GM23338 (cell line): ENCODE results near the gene FAM117A. TPM values are rescaled to one million over a fixed set of nuclear protein-coding genes. Genes with fewer than 3 reads are reported as not detected.
A peak's percentile ranks its signal among the peaks of the same experiment; 100 is the strongest.

ENCODE experiments used
- ATAC-seq: fragments of 200-7000 bp; cut with Tn5 transposase; 3 replicates; pipeline ENCODE4 v1.9.1; 2020
- DNase-seq: peaks from one replicate; pipeline ENCODE4 v3.0.0-alpha.2; 2015; ENCODE audit warnings: low spot score
- H2AFZ ChIP-seq: fragments of 200-600 bp; sonication (generic); 2 replicates; pipeline ENCODE4 v1.8.0; 2016; ENCODE audit warnings: antibody characterized with exemption, mild to moderate bottlenecking, moderate library complexity
- H3F3A ChIP-seq: fragments of 200-600 bp; sonication (generic); replicated peaks from 2 replicates; pipeline ENCODE4 v1.8.0; 2017; ENCODE audit warnings: antibody characterized with exemption, mixed run types, low read depth
- H3K27ac ChIP-seq: fragments of 200-600 bp; sonication (generic); 2 replicates; pipeline ENCODE4 v1.6.1; 2016; ENCODE audit warnings: low read depth
- H3K27me3 ChIP-seq: fragments of 200-600 bp; sonication (generic); 2 replicates; pipeline ENCODE4 v1.8.0; 2016; ENCODE audit warnings: mild to moderate bottlenecking, mixed run types, moderate library complexity; ENCODE audit not compliant: insufficient read depth
- H3K36me3 ChIP-seq: fragments of 200-600 bp; sonication (generic); 2 replicates; pipeline ENCODE4 v1.8.0; 2016; ENCODE audit warnings: mild to moderate bottlenecking; ENCODE audit not compliant: insufficient read depth
- H3K4me1 ChIP-seq: fragments of 200-600 bp; sonication (generic); 2 replicates; pipeline ENCODE4 v1.8.0; 2016; ENCODE audit warnings: mild to moderate bottlenecking, moderate library complexity; ENCODE audit not compliant: insufficient read depth
- H3K4me2 ChIP-seq: fragments of 200-600 bp; sonication (generic); 2 replicates; pipeline ENCODE4 v1.7.1; 2017; ENCODE audit warnings: mixed run types
- H3K4me3 ChIP-seq: fragments of 200-600 bp; sonication (generic); 2 replicates; pipeline ENCODE4 v1.6.1; 2016; ENCODE audit warnings: mixed run types
- H3K79me2 ChIP-seq: fragments of 200-600 bp; sonication (generic); replicated peaks from 2 replicates; pipeline ENCODE4 v1.8.0; 2017; ENCODE audit warnings: mild to moderate bottlenecking; ENCODE audit not compliant: insufficient read depth
- H3K9me2 ChIP-seq: fragments of 200-600 bp; sonication (generic); 2 replicates; pipeline ENCODE4 v1.8.0; 2017; ENCODE audit not compliant: insufficient read depth
- H4K20me1 ChIP-seq: fragments of 200-600 bp; sonication (generic); replicated peaks from 2 replicates; pipeline ENCODE4 v1.8.0; 2017; ENCODE audit warnings: mild to moderate bottlenecking; ENCODE audit not compliant: insufficient read depth
- H3K27ac Mint-ChIP-seq: 2 replicates; pipeline ENCODE4 v1.8.0; 2020; ENCODE audit warnings: inconsistent platforms, mild to moderate bottlenecking, moderate library complexity, mixed read lengths
- H3K27me3 Mint-ChIP-seq: 3 replicates; pipeline ENCODE4 v1.8.0; 2022; ENCODE audit warnings: low read depth, mild to moderate bottlenecking, moderate library complexity, mixed read lengths, inconsistent platforms; ENCODE audit not compliant: insufficient read depth, poor library complexity
- H3K36me3 Mint-ChIP-seq: 3 replicates; pipeline ENCODE4 v1.8.0; 2021; ENCODE audit warnings: low read depth, mild to moderate bottlenecking, inconsistent platforms, moderate library complexity, mixed read lengths
- H3K4me1 Mint-ChIP-seq: 3 replicates; pipeline ENCODE4 v1.8.0; 2020; ENCODE audit warnings: mild to moderate bottlenecking, inconsistent platforms, mixed read lengths
- H3K4me3 Mint-ChIP-seq: 3 replicates; pipeline ENCODE4 v1.8.0; 2021; ENCODE audit warnings: moderate library complexity, mild to moderate bottlenecking, inconsistent platforms, mixed read lengths
- H3K9me3 Mint-ChIP-seq: 3 replicates; pipeline ENCODE4 v1.8.0; 2020; ENCODE audit warnings: moderate library complexity, mild to moderate bottlenecking, inconsistent platforms, mixed read lengths
- CTCF ChIP-seq, 2 experiments: fragments of 200-600 bp in 1 of 2; sonication (generic) in 1 of 2; conservative IDR thresholded peaks; 2 replicates each; pipeline versions ENCODE4 v1.5.1 to v1.6.1; 2016 to 2017; ENCODE audit warnings: antibody characterized with exemption in 2 of 2, low read depth in 2 of 2, mild to moderate bottlenecking in 2 of 2, moderate library complexity in 1 of 2
- EZH2 ChIP-seq: fragments of 200-600 bp; sonication (generic); IDR thresholded peaks from one replicate; pipeline ENCODE4 v1.8.0; 2017; ENCODE audit warnings: antibody characterized with exemption, mild to moderate bottlenecking, low read depth; ENCODE audit not compliant: unreplicated experiment
- EZH2phosphoT487 ChIP-seq: fragments of 200-600 bp; sonication (generic); IDR thresholded peaks from one replicate; pipeline ENCODE4 v1.8.1; 2018; ENCODE audit warnings: antibody characterized with exemption; ENCODE audit not compliant: unreplicated experiment
- REST ChIP-seq: IDR thresholded peaks from one replicate; pipeline ENCODE4 v1.6.1; 2018; ENCODE audit warnings: antibody characterized with exemption; ENCODE audit not compliant: unreplicated experiment
- ZNF114 ChIP-seq: fragments of 250-450 bp; sonication (Bioruptor Pico); IDR thresholded peaks from 2 replicates; pipeline ENCODE4 v1.5.0; 2020; ENCODE audit warnings: mild to moderate bottlenecking, moderate library complexity
- ZNF331 ChIP-seq: fragments of 250-450 bp; sonication (Bioruptor Pico); IDR thresholded peaks from 2 replicates; pipeline ENCODE4 v1.5.0; 2020; ENCODE audit warnings: low read depth, mild to moderate bottlenecking, moderate library complexity
- polyA plus RNA-seq: library from polyadenylated mRNA; unstranded; fragments of >200 nt; fragmentation: Nextera tagmentation; extraction: Ambion mirVana; gene quantifications from 2 replicates; pipeline ENCODE4 v1.2.1, GENCODE V29; 2016
- total RNA-seq: library from RNA; depleted of rRNA; stranded (reverse); fragments of >200 nt; shearing (Covaris generic); gene quantifications from 2 replicates; pipeline ENCODE4 v1.2.3, GENCODE V29; 2014

FAM117A gene
- total and polyA plus RNA-seq, 2 experiments from 2014 or later, result 21.3 to 46.4 TPM

GRCh38 chr17:49694847-49695697 lies 68.9 kb downstream of the FAM117A start:
- Histone ChIP-seq H3K27ac (no peak overlapping the region), H3K4me3 (0 out of 2 replicates have a peak overlapping the region, but pooled peaks have one; percentile 22)
- peak; percentile 57 for ATAC-seq

More at GRCh38 chr17:49694847-49695697, 68.9 kb downstream of the FAM117A start:
- H3K4me1 Mint-ChIP-seq, result peaks cover 15% of the 10 kb centered on the region
- no peaks in the 10 kb centered on the region for H3K9me3 Mint-ChIP-seq
- 0 out of 3 replicates have a peak, but pooled peaks cover 4% of the 10 kb centered on the region for H3K36me3 Mint-ChIP-seq
- TF ChIP-seq ZNF114 (no peak), EZH2 (no peak), EZH2phosphoT487 (no peak), CTCF (conservative IDR thresholded peaks at IDR 0.05; ENCODE audit: low read depth in 2 of 2) (peak; percentile 85 to 99), ZNF331 (no peak), REST (no peak)
- peak overlapping the region; percentile 90 for H2AFZ ChIP-seq
- no peaks in the 10 kb centered on the region for H3K9me2 ChIP-seq
- no peak overlapping the region for H3K27ac Mint-ChIP-seq
- H3K4me2 ChIP-seq, result peak overlapping the region; percentile 58; the same call in 1 of the 2 replicates
- no peaks in the 10 kb centered on the region for H4K20me1 ChIP-seq
- H3K4me1 ChIP-seq, result no peaks in the 10 kb centered on the region
- H3K27me3 Mint-ChIP-seq, result peaks cover 7% of the 10 kb centered on the region
- H3F3A ChIP-seq, result no peaks in the 10 kb centered on the region
- H3K4me3 Mint-ChIP-seq, result peak overlapping the region; percentile 13; the same call in 2 of the 3 replicates
- peak; percentile 75 for DNase-seq
- no peaks in the 10 kb centered on the region for H3K79me2 ChIP-seq
- H3K36me3 ChIP-seq, result no peaks in the 10 kb centered on the region
- H3K27me3 ChIP-seq, result no peaks in the 10 kb centered on the region
